Hepatocyte (in vitro differentiated cells): Measurements from ENCODE around the gene WNK4.

ENCODE experiments used
- CTCF ChIP-seq: fragments of 200-600 bp; sonication (generic); IDR thresholded peaks from 2 replicates; pipeline ENCODE4 v1.5.1; 2016; ENCODE audit warnings: antibody characterized with exemption, mild to moderate bottlenecking; ENCODE audit not compliant: poor library complexity
- EZH2 ChIP-seq: fragments of 200-600 bp; sonication (generic); IDR thresholded peaks from 2 replicates; pipeline ENCODE4 v1.6.1; 2016; ENCODE audit warnings: antibody characterized with exemption, mild to moderate bottlenecking, borderline replicate concordance

DNA sequence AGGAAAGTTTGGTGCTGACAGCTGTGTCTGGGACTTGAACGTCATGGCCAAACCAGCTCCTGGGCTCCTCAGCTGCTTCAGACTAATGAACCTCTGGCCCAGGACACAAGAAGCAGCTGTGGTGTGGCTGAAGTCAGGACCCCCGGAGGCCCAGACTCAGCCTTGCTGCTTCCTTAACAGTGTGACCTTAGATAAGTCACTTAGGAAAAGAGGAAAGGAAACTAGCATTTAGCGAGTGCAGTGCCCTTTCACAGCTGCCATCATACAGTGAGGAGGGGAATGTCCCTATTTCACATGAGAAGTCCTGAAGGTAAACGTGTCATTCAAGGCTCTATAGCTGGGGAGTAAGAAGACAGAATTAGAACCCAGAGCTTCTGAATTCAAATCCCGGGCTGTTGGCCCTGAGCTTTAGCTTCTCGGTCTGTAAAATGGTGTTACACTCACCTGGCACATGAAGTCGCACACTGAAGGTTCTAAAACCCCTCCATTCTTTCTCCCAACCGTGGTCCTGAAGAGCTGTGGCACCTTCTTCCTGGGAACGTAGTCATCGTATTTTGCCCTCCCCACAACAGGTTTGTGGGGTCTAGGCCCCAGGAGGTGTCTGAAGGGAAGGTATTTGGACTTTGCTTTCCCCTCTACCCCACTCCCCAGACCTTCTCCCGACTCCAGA lies 20.3 kb upstream of the WNK4 start:
- TF ChIP-seq CTCF (no peak), EZH2 (no peak)
